ELR (cell line): ENCODE data around the gene PNMA6E.

Source experiments
- DNase-seq: peaks from one replicate; pipeline ENCODE4 v3.0.0-alpha.2; 2015; ENCODE audit warnings: low read depth

PNMA6E gene

DNA sequence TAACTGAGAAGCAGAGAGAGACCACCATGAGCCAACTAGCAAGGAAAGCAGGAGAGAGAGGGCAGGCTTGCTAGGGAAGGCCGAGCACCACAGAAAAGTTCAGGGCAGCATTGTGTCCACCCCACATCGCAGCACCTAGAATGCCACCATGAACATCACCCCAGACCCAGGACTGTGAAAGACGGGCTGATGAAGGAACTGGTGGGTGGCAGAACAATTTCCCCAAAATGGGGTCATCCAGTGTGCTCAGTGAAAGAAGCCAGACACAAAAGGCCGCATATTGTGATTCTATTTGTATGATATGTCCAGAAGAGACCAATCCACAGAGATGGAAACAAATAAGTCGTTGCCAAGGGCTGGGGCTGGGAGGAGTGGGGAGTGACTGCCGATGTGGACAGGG, 16.8 kb downstream of the PNMA6E start:
- DNase-seq: no peak

- DNase-seq: no peak
Measured at GRCh38 chrX:153382563-153383482, 18.3 kb downstream of the PNMA6E start.

DNA sequence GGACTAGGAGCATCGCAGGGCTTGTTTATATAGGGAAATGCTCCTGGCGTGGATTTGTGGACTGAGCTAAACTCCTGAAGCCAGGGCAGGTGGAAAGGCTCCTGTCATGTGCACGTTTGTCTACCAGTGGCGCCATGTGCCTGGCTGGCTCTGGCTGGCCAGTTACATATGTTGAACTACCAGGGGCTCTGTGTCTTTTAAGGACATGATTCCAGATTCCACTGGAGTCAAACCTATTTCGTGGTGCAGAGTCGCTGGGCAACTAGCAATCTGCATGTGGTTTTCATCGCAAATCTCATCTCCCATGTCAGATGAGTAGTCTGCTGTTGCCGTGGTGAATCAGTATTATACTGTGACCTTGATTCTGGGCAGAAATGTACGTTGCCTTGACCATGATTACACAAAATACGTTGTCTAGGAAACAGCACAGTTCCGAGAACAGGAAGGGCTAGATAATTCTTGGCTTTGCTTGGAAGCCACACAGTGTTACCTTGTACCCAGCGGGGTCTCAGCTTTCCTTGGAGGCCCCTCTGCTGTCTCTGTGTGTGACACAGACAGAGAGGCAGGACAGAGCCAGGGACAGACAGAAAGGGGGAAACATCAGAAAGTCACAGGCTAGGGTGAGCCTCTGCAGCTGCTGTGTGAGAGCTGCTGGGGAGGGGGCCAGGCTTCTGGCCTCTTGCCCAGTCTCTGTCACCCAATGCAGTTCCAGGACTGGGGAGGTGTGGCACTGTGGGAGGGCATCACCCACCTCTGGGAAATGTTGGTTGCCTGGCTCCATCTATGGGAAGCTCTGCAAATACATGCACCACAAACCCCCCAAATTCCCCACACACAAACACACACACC, 19.2 kb downstream of the PNMA6E start:
- DNase-seq: peak; percentile 59

DNA sequence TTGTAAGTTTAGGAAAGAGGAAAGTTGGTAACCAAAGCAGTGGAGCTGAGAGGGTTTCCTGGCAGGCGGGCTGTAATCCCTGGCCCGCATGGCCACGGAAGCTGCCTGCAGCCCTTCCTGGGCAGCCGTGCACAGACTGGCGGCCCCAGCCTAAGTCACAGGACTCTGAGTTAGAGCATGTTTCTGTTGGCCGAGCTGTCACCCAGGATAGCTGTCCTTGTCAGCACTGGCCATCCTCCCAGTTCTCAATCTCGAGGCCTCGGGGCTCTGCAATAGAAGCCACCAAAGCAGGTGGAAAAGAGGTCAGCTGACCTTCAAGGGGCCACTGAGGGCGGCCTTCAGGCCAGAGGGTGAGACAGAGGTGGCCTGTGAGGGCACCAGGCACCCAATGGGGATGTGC, 20.5 kb downstream of the PNMA6E start:
- DNase-seq: no peak

DNA sequence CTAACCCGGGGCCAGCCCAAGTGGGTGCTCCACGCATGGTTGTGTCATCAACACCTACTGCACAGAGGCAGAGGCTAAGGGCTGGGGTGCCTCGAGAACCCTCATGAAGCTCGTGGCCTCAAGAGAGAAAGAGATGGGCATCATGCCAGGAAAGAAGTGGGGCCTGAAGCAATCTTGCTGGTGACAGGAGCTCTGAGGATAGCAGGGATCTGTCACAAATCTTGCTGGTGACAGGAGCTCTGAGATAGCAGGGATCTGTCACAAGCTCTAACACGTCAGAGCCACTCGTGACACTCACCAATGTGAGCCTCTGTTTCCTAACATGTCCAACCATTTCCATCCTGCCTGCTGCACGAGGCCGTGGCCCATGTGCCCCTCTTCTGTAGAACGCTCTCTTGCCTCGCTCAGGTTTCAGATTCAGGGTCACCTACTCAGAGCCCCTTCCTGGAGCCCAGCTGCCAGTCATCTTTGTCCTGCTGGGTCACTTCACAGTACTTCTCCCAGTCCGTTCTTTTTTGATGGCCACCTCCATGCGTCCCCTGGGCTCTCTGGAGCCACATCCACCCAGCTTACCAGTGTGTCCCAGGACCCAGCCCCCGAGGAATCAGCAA, 21.1 kb downstream of the PNMA6E start:
- DNase-seq: no peak

- DNase-seq: no peak
Measured at GRCh38 chrX:153379508-153379907, 21.6 kb downstream of the PNMA6E start.

GRCh38 chrX:153378607-153379006, 22.5 kb downstream of the PNMA6E start:
- no peak for DNase-seq

- no peak for DNase-seq
Measured at GRCh38 chrX:153377727-153378126, 23.4 kb downstream of the PNMA6E start.

- no peak for DNase-seq
Measured at GRCh38 chrX:153375571-153375970, 25.6 kb downstream of the PNMA6E start.

- DNase-seq: no peak
Measured at GRCh38 chrX:153374426-153374825, 26.7 kb downstream of the PNMA6E start.

GRCh38 chrX:153372949-153373348, 28.2 kb downstream of the PNMA6E start:
- no peak for DNase-seq

DNA sequence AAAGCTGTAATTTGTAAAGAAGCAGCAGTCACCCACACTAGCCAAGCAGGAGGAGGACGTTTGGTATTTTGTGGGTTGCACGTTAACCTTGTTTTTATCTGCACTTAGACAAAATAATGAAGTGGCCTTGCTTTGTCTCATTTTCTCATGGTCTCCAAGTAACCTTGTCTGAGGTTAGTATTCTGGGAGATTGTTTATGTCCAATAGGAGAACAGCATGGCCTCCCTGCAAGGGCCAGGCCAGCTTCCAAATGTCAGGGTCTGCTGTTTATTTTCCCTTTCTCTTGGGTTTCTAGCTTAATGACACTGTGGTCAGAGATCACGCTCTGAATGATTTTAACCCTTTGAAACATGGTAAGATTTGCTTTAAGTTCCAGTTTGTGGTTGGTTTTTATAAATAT, 29.9 kb downstream of the PNMA6E start:
- DNase-seq: no peak

GRCh38 chrX:153370293-153371055, 30.7 kb downstream of the PNMA6E start:
- peak; percentile 15 for DNase-seq

DNA sequence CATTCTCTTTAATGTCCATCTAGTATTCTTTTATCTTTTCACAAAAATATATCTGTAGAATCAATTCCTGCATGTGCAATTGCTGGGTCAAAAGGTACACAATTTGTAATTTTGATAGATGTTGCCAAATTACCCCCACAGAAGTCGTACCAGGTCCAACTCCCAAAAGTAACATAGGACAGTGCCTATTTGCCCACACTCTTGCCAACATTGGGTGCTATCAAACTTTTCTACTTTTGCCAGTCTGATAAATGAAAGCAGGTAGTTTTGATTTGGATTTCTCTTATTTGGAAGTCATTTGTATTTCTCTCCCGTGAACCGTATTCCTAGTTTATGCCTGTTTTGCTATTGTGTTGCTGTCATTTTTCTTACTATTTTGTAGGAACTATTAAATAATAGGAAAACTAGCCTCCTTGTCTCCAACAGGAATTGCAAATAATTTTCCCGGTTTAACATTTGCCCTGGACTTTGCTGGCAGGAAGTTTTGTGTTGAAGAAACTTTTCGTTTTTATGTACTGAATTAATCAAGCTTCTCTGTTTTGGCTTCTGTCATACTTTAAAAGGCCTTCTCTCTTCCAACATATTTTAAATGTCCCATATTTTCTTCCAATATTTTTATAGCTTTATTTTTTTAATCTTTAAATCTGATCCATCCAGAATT, 34.1 kb downstream of the PNMA6E start:
- DNase-seq: no peak

GRCh38 chrX:153366119-153366518, 35.0 kb downstream of the PNMA6E start:
- no peak for DNase-seq

GRCh38 chrX:153365670-153366069, 35.5 kb downstream of the PNMA6E start:
- no peak for DNase-seq

DNA sequence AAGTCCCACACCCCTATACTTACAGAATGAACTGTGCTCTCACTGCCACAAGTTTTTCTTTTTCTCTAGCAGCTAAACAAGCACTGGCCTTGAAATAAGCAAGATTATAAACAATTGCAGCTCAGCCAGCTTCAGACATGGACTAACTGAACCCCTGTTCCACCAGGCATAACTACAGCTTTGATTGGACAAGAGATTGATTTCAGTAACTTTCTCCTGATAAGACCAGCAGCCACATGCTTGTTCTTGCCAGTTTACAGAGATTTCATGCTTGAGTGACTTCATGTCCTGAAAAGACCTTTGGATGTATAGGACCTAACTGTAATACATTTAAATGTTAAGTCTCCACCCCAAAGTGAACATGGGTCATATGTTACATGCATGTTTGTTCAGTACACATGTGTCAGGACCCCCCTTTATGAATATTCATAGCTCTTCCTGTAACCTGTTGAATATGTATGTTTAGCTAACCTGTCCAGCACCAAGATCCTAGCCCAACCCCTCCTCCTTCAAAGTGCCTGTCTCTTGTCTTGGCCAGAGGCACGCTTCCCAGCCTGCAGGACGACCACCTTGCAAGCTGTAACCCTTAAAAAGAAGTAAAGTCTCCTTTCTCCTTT, 39.3 kb downstream of the PNMA6E start:
- no peak for DNase-seq

DNA sequence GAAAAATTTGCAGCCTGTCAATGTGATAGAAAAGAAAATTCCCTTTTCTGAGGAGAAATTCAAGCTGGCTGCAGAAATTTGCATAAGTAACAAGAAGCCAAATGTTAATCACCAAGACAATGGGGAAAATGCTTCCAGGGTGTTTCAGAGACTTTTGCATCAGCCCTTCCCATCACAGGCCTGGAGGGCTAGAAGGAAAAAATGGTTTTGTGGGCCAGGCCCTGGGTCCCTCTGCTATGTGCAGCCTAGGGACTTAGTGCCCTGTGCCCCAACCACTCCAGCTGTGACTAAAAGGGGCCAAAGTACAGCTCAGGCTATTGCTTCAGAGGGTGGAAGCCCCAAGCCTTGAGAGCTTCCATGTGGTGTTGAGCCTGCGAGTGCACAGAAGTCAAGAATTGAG, 43.3 kb downstream of the PNMA6E start:
- DNase-seq: no peak

DNA sequence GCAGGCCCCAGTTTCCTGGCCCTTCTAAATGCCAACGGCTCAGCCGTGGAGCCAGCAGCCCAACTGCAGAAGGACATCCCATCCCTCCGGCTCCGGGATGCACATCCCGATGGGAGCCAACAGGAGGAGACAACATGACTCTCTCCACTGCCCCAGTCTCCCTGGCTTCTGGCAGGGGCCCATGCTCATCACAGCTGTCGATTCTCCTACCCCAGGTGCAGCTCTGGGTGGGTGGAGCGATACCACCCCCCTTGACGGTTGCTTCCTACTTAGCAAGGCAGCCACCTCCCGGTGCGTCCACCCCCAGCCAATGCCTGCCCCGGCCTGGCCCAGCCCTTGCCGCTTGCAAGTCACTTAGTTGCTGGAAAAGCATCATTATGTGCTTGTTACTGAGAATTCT, 47.7 kb downstream of the PNMA6E start:
- DNase-seq: no peak

GRCh38 chrX:153352858-153353257, 48.3 kb downstream of the PNMA6E start:
- DNase-seq: no peak

- no peak for DNase-seq
Measured at GRCh38 chrX:153351981-153352380, 49.2 kb downstream of the PNMA6E start.
